Osteoblast (primary cell): ENCODE measurements around the gene PNPLA7. TPM values are rescaled to one million over a fixed set of nuclear protein-coding genes. Genes with fewer than 3 reads are reported as not detected.

ENCODE experiments used
- DNase-seq: peaks from one replicate; pipeline ENCODE4 v3.0.0; 2011; ENCODE audit warnings: low spot score, mixed read lengths; ENCODE audit not compliant: insufficient read length; ENCODE audit errors: missing footprints
- H2AFZ ChIP-seq: 2 replicates; pipeline ENCODE4 v1.6.0; 2011; ENCODE audit warnings: mild to moderate bottlenecking, low read length
- H3K27ac ChIP-seq: 2 replicates; pipeline ENCODE4 v1.5.1; 2011; ENCODE audit warnings: mild to moderate bottlenecking, low read depth, low read length, moderate library complexity
- H3K27me3 ChIP-seq: 2 replicates; pipeline ENCODE4 v1.6.0; 2012; ENCODE audit warnings: mild to moderate bottlenecking, control low read depth, inconsistent platforms, low read length, moderate library complexity; ENCODE audit not compliant: insufficient read depth
- H3K36me3 ChIP-seq: 2 replicates; pipeline ENCODE4 v1.5.1; 2011; ENCODE audit warnings: mild to moderate bottlenecking, low read length, control low read depth, moderate library complexity; ENCODE audit not compliant: insufficient read depth
- H3K4me1 ChIP-seq: 2 replicates; pipeline ENCODE4 v1.5.1; 2011; ENCODE audit warnings: mild to moderate bottlenecking, low read length, control low read depth, moderate library complexity; ENCODE audit not compliant: insufficient read depth
- H3K4me2 ChIP-seq: 2 replicates; pipeline ENCODE4 v1.6.0; 2011; ENCODE audit warnings: mild to moderate bottlenecking, low read length; ENCODE audit not compliant: insufficient read depth
- H3K4me3 ChIP-seq: fragments of 200-600 bp; sonication (generic); 3 replicates; pipeline ENCODE4 v1.5.1; 2012; ENCODE audit warnings: mild to moderate bottlenecking, low read length, inconsistent platforms; ENCODE audit not compliant: insufficient read depth
- H3K79me2 ChIP-seq: 2 replicates; pipeline ENCODE4 v1.6.0; 2012; ENCODE audit warnings: mild to moderate bottlenecking, low read length, control low read depth, inconsistent platforms; ENCODE audit not compliant: insufficient read depth
- H3K9me3 ChIP-seq: 2 replicates; pipeline ENCODE4 v1.5.1; 2011; ENCODE audit warnings: low read depth, low read length, control low read depth
- H4K20me1 ChIP-seq: 2 replicates; pipeline ENCODE4 v1.6.0; 2012; ENCODE audit warnings: mild to moderate bottlenecking, low read length, control low read depth; ENCODE audit not compliant: insufficient read depth
- total RNA-seq: library from RNA; depleted of rRNA; stranded (reverse); fragments of >200 nt; gene quantifications from 2 replicates; pipeline ENCODE4 v1.2.3, GENCODE V29; 2012
- TF ChIP-seq, protein P1 (sequence below): IDR thresholded peaks from 2 replicates; pipeline ENCODE4 v1.5.1; 2011; ENCODE audit warnings: mild to moderate bottlenecking, low read depth, low read length, moderate library complexity; ENCODE audit errors: extremely low read depth

PNPLA7 gene
- total RNA-seq, 1 donor = 1.8 TPM

- Histone ChIP-seq H3K4me3 (no peak overlapping the region), H3K27me3 (no peaks in the 10 kb centered on the region), H3K4me1 (no peaks in the 10 kb centered on the region), H3K4me2 (no peak overlapping the region), H3K9me3 (no peaks in the 10 kb centered on the region), H2AFZ (no peak overlapping the region), H3K27ac (no peak overlapping the region), H3K36me3 (no peaks in the 10 kb centered on the region), H4K20me1 (no peaks in the 10 kb centered on the region), H3K79me2 (no peaks in the 10 kb centered on the region)
- peak; percentile 80 for DNase-seq
- TF ChIP-seq, protein P1, sequence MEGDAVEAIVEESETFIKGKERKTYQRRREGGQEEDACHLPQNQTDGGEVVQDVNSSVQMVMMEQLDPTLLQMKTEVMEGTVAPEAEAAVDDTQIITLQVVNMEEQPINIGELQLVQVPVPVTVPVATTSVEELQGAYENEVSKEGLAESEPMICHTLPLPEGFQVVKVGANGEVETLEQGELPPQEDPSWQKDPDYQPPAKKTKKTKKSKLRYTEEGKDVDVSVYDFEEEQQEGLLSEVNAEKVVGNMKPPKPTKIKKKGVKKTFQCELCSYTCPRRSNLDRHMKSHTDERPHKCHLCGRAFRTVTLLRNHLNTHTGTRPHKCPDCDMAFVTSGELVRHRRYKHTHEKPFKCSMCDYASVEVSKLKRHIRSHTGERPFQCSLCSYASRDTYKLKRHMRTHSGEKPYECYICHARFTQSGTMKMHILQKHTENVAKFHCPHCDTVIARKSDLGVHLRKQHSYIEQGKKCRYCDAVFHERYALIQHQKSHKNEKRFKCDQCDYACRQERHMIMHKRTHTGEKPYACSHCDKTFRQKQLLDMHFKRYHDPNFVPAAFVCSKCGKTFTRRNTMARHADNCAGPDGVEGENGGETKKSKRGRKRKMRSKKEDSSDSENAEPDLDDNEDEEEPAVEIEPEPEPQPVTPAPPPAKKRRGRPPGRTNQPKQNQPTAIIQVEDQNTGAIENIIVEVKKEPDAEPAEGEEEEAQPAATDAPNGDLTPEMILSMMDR = no peak
Measured at GRCh38 chr9:137493364-137494103, 56.7 kb downstream of the PNPLA7 start.

GRCh38 chr9:137492464-137493363 is 57.5 kb downstream of the PNPLA7 start:
- peak; percentile 85 for DNase-seq

DNA sequence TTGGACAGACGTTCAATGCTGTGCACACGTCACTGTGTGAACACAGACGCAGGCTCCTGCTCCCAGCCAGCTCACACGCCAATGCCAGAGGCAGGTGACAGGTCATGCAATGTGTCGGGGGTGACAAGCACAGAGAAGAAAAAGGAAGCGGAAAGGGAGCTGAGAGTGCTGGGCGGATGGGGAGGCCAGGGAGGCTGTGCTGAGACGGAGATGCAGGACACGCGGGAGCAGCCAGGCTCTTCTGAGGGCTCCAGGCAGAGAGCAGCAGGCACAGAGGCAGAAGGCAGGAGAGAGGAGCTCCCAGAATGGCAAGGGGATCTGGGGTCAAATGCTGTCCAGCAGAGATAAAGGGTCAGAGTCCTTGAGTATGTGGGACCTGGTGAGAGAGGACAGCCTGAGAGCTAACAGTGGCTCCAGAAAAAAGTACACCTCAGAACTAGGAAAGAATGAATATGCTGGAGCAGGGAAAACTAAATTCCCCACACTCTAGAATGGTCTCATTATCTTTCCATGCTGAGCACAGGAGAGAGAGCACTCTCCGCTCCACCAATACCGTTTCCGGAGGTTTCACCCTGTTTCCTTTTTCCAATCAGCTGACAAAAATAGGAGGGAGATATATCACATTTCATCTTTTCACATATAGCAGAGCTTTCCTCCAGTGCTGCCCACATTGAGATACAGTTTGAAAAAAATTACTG is 58.3 kb downstream of the PNPLA7 start:
- no peak overlapping the region for H3K27ac ChIP-seq
- no peaks in the 10 kb centered on the region for H3K27me3 ChIP-seq
- H3K79me2 ChIP-seq = no peaks in the 10 kb centered on the region
- TF ChIP-seq, protein P1 = no peak
- H4K20me1 ChIP-seq = no peaks in the 10 kb centered on the region
- no peaks in the 10 kb centered on the region for H3K9me3 ChIP-seq
- peak; percentile 79 for DNase-seq
- H3K36me3 ChIP-seq = no peaks in the 10 kb centered on the region
- H2AFZ ChIP-seq = no peak overlapping the region
- no peak overlapping the region for H3K4me3 ChIP-seq
- H3K4me1 ChIP-seq = no peaks in the 10 kb centered on the region
- H3K4me2 ChIP-seq = no peak overlapping the region

More at GRCh38 chr9:137492464-137493363, 57.5 kb downstream of the PNPLA7 start:
- no peak overlapping the region for H3K4me3 ChIP-seq
- no peak overlapping the region for H3K4me2 ChIP-seq
- no peaks in the 10 kb centered on the region for H3K27me3 ChIP-seq
- TF ChIP-seq, protein P1 = no peak
- no peaks in the 10 kb centered on the region for H3K36me3 ChIP-seq
- no peaks in the 10 kb centered on the region for H3K9me3 ChIP-seq
- no peaks in the 10 kb centered on the region for H4K20me1 ChIP-seq
- H2AFZ ChIP-seq = no peak overlapping the region
- H3K4me1 ChIP-seq = no peaks in the 10 kb centered on the region
- no peaks in the 10 kb centered on the region for H3K79me2 ChIP-seq
- H3K27ac ChIP-seq = no peak overlapping the region
